GM12892 (cell line): Measurements from ENCODE around the gene CDH13.

Experiments used
- DNase-seq: peaks from one replicate; pipeline ENCODE4 v3.0.0; 2011; ENCODE audit not compliant: insufficient read length
- FAIRE-seq: peaks from 2 replicates; lab custom pipeline; 2011; peaks lifted over from hg19 to GRCh38; lab: Jason Lieb, UNC
- POLR2A ChIP-seq: IDR thresholded peaks from 2 replicates; pipeline ENCODE4 v1.6.1; 2011; ENCODE audit warnings: low read depth, low read length, control low read depth
- POLR2AphosphoS5 ChIP-seq: IDR thresholded peaks from 2 replicates; pipeline ENCODE4 v1.6.1; 2011; ENCODE audit warnings: low read depth, low read length, control low read depth
- TAF1 ChIP-seq: IDR thresholded peaks from 2 replicates; pipeline ENCODE4 v1.6.1; 2011; ENCODE audit warnings: low read depth, mild to moderate bottlenecking, control low read depth, low read length, borderline replicate concordance

CDH13 gene

GRCh38 chr16:82935766-82936165 lies 309.0 kb downstream of the CDH13 start:
- no peak for FAIRE-seq
- no peak for DNase-seq
- no peak for TF ChIP-seq TAF1
- no peak for TF ChIP-seq POLR2AphosphoS5
- TF ChIP-seq POLR2A, result no peak

- FAIRE-seq (no peak), DNase-seq (no peak)
- no peak for TF ChIP-seq POLR2A
Measured at GRCh38 chr16:82936941-82937551, 310.3 kb downstream of the CDH13 start.

- no peak for TF ChIP-seq POLR2A
- TF ChIP-seq POLR2AphosphoS5, result no peak
- no peak for TF ChIP-seq TAF1
- FAIRE-seq, result no peak
- no peak for DNase-seq
Measured at GRCh38 chr16:82937926-82938520, 311.3 kb downstream of the CDH13 start.

- TF ChIP-seq POLR2A (no peak), TAF1 (no peak), POLR2AphosphoS5 (no peak)
- no peak for DNase-seq
- FAIRE-seq, result no peak
Measured at GRCh38 chr16:82943371-82943770, 316.6 kb downstream of the CDH13 start.

- DNase-seq (no peak), FAIRE-seq (no peak)
- TF ChIP-seq TAF1, result no peak
- TF ChIP-seq POLR2A, result no peak
- TF ChIP-seq POLR2AphosphoS5, result no peak
Measured at GRCh38 chr16:82945420-82946101, 318.8 kb downstream of the CDH13 start.

GRCh38 chr16:82947698-82948097 lies 320.9 kb downstream of the CDH13 start:
- DNase-seq (no peak), FAIRE-seq (no peak)
- no peak for TF ChIP-seq TAF1
- TF ChIP-seq POLR2A, result no peak
- no peak for TF ChIP-seq POLR2AphosphoS5

GRCh38 chr16:82949016-82949415 lies 322.2 kb downstream of the CDH13 start:
- DNase-seq, result no peak
- TF ChIP-seq POLR2A (no peak), POLR2AphosphoS5 (no peak), TAF1 (no peak)
- FAIRE-seq, result no peak

- no peak for FAIRE-seq
- no peak for DNase-seq
- no peak for TF ChIP-seq TAF1
- TF ChIP-seq POLR2AphosphoS5, result no peak
- TF ChIP-seq POLR2A, result no peak
Measured at GRCh38 chr16:82953517-82953916, 326.7 kb downstream of the CDH13 start.

GRCh38 chr16:82954224-82954929 lies 327.6 kb downstream of the CDH13 start:
- DNase-seq (no peak), FAIRE-seq (no peak)
- TF ChIP-seq POLR2A, result no peak
- TF ChIP-seq POLR2AphosphoS5, result no peak
- no peak for TF ChIP-seq TAF1

- TF ChIP-seq POLR2AphosphoS5, result no peak
- no peak for TF ChIP-seq POLR2A
- no peak for TF ChIP-seq TAF1
- FAIRE-seq, result no peak
- no peak for DNase-seq
Measured at GRCh38 chr16:82955741-82956348, 329.1 kb downstream of the CDH13 start.

- DNase-seq (no peak), FAIRE-seq (no peak)
- TF ChIP-seq POLR2AphosphoS5, result no peak
- no peak for TF ChIP-seq TAF1
- no peak for TF ChIP-seq POLR2A
Measured at GRCh38 chr16:82957212-82957611, 330.4 kb downstream of the CDH13 start.
